ENCODE data around the gene NCS1. TPM values are rescaled to one million over a fixed set of nuclear protein-coding genes. Genes with fewer than 3 reads are reported as not detected.

The NCS1 gene
- total RNA-seq, 1 donor from 2014 or later, result 20.1 TPM

DNA sequence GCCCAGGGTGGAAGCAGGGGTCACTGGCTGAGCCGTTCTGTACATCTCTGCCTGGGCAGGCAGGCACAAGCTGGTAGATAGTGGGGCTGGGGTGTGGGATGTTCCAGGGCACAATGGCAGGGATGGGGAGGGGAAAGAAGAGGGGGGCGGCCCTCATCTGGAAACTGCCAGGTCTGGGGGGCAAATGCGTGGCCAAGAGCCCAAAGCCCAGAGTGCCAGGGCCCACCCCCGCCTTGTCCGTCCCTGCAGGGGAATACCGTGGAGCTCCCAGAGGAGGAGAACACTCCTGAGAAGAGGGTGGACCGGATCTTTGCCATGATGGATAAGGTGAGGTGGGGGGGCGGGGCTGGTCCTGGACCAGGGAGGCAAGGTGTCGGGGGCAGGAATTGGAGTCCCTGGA lies 50.6 kb downstream of the NCS1 start:
- TF ChIP-seq, protein P1, sequence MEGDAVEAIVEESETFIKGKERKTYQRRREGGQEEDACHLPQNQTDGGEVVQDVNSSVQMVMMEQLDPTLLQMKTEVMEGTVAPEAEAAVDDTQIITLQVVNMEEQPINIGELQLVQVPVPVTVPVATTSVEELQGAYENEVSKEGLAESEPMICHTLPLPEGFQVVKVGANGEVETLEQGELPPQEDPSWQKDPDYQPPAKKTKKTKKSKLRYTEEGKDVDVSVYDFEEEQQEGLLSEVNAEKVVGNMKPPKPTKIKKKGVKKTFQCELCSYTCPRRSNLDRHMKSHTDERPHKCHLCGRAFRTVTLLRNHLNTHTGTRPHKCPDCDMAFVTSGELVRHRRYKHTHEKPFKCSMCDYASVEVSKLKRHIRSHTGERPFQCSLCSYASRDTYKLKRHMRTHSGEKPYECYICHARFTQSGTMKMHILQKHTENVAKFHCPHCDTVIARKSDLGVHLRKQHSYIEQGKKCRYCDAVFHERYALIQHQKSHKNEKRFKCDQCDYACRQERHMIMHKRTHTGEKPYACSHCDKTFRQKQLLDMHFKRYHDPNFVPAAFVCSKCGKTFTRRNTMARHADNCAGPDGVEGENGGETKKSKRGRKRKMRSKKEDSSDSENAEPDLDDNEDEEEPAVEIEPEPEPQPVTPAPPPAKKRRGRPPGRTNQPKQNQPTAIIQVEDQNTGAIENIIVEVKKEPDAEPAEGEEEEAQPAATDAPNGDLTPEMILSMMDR (IDR thresholded peaks at IDR 0.05; ENCODE audit: unreplicated experiment), result no peak
- H3K9me3 Mint-ChIP-seq (ENCODE audit: unreplicated experiment), result no peaks in the 10 kb centered on the region
- peaks cover 10% of the 10 kb centered on the region for H3K36me3 Mint-ChIP-seq (ENCODE audit: low read depth, unreplicated experiment)
- peaks cover 5% of the 10 kb centered on the region for H3K27me3 Mint-ChIP-seq (ENCODE audit: unreplicated experiment)
- H3K4me1 Mint-ChIP-seq (ENCODE audit: unreplicated experiment), result no peaks in the 10 kb centered on the region
- no peak overlapping the region for H3K4me3 Mint-ChIP-seq (ENCODE audit: unreplicated experiment)
- no peak for DNase-seq (ENCODE audit: low spot score)
- no peak overlapping the region for H3K27ac Mint-ChIP-seq (ENCODE audit: unreplicated experiment)

DNA sequence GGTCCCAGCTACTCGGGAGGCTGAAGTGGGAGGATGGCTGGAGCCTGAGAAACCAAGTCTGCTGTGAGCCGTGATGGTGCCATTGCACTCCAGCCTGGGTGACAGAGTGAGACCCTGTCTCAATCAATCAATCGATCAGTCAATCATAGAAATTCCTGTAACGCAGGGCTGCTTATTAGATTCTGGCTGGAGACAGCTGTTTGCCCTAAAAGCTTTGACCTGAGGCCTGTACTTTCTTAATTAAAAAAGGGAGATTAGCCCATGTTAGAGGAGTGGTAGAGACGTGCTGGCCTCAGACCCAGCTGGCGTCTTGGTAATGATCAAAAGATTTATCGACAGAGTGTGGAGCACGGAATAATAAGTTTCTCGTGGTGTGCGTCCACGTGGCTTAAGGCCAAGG lies 52.9 kb downstream of the NCS1 start:
- Mint-ChIP-seq H3K9me3 (ENCODE audit: unreplicated experiment) (no peaks in the 10 kb centered on the region), H3K36me3 (ENCODE audit: low read depth, unreplicated experiment) (peaks cover 12% of the 10 kb centered on the region), H3K4me1 (ENCODE audit: unreplicated experiment) (no peaks in the 10 kb centered on the region)

DNA sequence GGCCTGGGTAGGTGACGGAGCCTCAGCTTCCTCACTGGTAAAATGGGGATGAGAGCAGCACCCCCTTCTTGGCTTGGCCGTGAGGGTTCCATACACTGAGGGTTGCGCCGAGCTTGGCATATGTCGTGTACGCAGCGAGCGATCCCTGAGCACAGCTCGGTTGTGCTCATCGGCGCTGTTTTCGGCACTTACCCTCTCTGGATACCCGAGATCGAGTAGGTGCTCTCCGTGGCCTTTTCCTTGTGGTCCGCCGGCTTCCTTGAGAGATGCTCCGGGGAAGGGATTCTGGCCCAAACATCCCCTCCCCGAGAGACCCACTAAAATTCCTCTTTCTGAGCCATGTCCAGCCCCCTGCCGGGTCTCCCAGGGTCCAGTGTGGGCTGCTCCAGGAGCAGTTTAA lies 53.4 kb downstream of the NCS1 start:
- H3K9me3 Mint-ChIP-seq (ENCODE audit: unreplicated experiment), result no peaks in the 10 kb centered on the region
- H3K27me3 Mint-ChIP-seq (ENCODE audit: unreplicated experiment), result peaks cover 3% of the 10 kb centered on the region
- no peak for DNase-seq (ENCODE audit: low spot score)
- no peaks in the 10 kb centered on the region for H3K4me1 Mint-ChIP-seq (ENCODE audit: unreplicated experiment)
- no peak overlapping the region for H3K4me3 Mint-ChIP-seq (ENCODE audit: unreplicated experiment)
- H3K27ac Mint-ChIP-seq (ENCODE audit: unreplicated experiment), result no peak overlapping the region
- H3K36me3 Mint-ChIP-seq (ENCODE audit: low read depth, unreplicated experiment), result peaks cover 12% of the 10 kb centered on the region
- TF ChIP-seq, protein P1 (IDR thresholded peaks at IDR 0.05; ENCODE audit: unreplicated experiment), result no peak

More for the DNA sequence above, 52.9 kb downstream of the NCS1 start:
- Mint-ChIP-seq H3K27me3 (ENCODE audit: unreplicated experiment) (peaks cover 3% of the 10 kb centered on the region), H3K27ac (ENCODE audit: unreplicated experiment) (no peak overlapping the region), H3K4me3 (ENCODE audit: unreplicated experiment) (no peak overlapping the region)
- TF ChIP-seq, protein P1 (IDR thresholded peaks at IDR 0.05; ENCODE audit: unreplicated experiment), result no peak
- no peak for DNase-seq (ENCODE audit: low spot score)

DNA sequence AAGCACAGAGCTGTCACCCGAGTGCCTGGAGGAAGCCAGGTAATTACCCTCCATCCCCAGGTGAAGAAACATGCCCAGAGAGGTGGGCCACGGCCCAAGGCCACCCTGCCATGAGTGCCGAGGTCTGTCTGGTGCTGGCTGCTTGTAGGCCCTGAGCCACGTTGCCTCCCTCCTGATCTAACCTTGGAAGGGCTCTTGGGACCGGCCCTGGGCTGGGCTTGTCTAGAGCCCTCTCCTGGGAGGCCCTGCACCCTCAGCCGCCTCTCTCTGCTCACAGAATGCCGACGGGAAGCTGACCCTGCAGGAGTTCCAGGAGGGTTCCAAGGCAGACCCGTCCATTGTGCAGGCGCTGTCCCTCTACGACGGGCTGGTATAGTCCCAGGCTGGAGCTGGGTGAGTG lies 53.9 kb downstream of the NCS1 start:
- no peaks in the 10 kb centered on the region for H3K9me3 Mint-ChIP-seq (ENCODE audit: unreplicated experiment)
- peaks cover 3% of the 10 kb centered on the region for H3K27me3 Mint-ChIP-seq (ENCODE audit: unreplicated experiment)
- no peak overlapping the region for H3K4me3 Mint-ChIP-seq (ENCODE audit: unreplicated experiment)
- no peak for DNase-seq (ENCODE audit: low spot score)
- H3K27ac Mint-ChIP-seq (ENCODE audit: unreplicated experiment), result no peak overlapping the region
- H3K36me3 Mint-ChIP-seq (ENCODE audit: low read depth, unreplicated experiment), result peaks cover 12% of the 10 kb centered on the region
- TF ChIP-seq, protein P1 (IDR thresholded peaks at IDR 0.05; ENCODE audit: unreplicated experiment), result no peak
- H3K4me1 Mint-ChIP-seq (ENCODE audit: unreplicated experiment), result no peaks in the 10 kb centered on the region

DNA sequence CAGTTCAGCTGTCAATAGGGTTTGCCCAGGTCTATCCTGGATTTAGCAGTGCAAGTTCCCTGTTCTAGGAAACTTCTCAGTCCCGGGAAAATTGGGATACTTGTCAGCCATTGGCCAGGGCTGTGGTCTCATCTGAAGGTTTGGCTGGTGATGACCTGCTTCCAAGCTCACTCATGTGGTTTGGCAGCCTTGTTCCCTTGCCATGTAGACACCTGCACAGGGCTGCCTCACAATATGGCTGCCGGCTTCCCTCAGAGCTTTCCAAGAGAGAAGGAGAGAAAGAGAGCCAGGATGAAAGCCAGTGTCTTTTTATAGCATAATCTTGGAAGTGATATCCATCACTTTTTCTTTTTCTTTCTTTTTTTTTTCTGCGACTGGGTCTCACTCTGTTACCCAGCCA lies 55.6 kb downstream of the NCS1 start:
- H3K36me3 Mint-ChIP-seq (ENCODE audit: low read depth, unreplicated experiment), result peaks cover 12% of the 10 kb centered on the region
- no peaks in the 10 kb centered on the region for H3K4me1 Mint-ChIP-seq (ENCODE audit: unreplicated experiment)
- H3K27me3 Mint-ChIP-seq (ENCODE audit: unreplicated experiment), result peaks cover 3% of the 10 kb centered on the region
- H3K27ac Mint-ChIP-seq (ENCODE audit: unreplicated experiment), result no peak overlapping the region
- no peaks in the 10 kb centered on the region for H3K9me3 Mint-ChIP-seq (ENCODE audit: unreplicated experiment)
- no peak overlapping the region for H3K4me3 Mint-ChIP-seq (ENCODE audit: unreplicated experiment)
- TF ChIP-seq, protein P1 (IDR thresholded peaks at IDR 0.05; ENCODE audit: unreplicated experiment), result no peak
- no peak for DNase-seq (ENCODE audit: low spot score)

All from endothelial cell (in vitro differentiated cells).